Measurements from ENCODE around the gene AKAP13. TPM values are rescaled to one million over a fixed set of nuclear protein-coding genes. Genes with fewer than 3 reads are reported as not detected.

AKAP13 gene
- total RNA-seq, 1 donor from 2014 or later = 73.8 TPM

DNA sequence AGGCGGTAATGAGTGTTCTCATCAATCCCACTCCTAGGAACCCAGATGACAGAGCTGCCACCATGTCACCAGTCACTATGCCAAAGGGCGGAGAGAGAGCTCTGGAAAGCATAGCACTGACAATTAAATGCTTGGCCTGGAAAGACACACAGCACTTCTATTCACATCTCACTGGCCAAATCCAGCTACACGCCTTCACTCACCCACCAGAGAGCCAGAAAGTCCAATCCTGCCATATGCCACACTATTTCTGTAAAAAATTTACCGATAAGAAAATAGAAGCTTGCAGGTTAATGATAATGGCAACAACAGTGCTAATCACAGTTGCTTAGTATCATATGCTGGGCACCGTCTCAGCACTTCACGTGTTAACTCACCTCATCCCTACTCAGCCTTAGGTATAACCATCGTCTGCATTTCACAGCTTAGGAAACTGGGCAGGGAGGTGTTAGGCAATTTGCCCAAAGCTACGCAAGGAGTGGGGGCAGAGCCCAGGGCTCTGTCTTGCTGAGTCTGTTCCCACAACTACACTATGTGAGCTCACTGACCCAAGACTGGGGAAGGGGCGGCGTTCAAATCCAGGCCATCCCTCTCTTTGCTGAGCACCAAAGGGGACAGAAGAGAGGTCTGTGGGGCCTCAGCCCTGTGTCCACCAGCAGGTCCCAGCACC is 397.8 kb downstream of the AKAP13 start:
- Histone ChIP-seq H3K36me3 (no peaks in the 10 kb centered on the region), H3K4me3 (no peak overlapping the region), H3K4me1 (peaks cover 25% of the 10 kb centered on the region), H3K27ac (no peak overlapping the region), H3K79me2 (ENCODE audit: low read depth) (peaks cover 99% of the 10 kb centered on the region), H4K20me1 (ENCODE audit: low read depth) (peaks cover 76% of the 10 kb centered on the region), H3F3A (ENCODE audit: low read depth) (no peaks in the 10 kb centered on the region), H3K9ac (no peak overlapping the region), H3K4me2 (no peak overlapping the region), H3K9me3 (ENCODE audit: low read depth) (no peaks in the 10 kb centered on the region), H3K27me3 (no peaks in the 10 kb centered on the region), H2AFZ (replicated peaks) (no peak overlapping the region)
- no peak for DNase-seq (ENCODE audit: low spot score)
- peaks cover 34% of the 10 kb centered on the region for H3K36me3 Mint-ChIP-seq
- H3K27me3 Mint-ChIP-seq (ENCODE audit: insufficient read depth, low read depth) = peaks cover 8% of the 10 kb centered on the region
- no peak overlapping the region for H3K27ac Mint-ChIP-seq
- peaks cover 55% of the 10 kb centered on the region for H3K4me1 Mint-ChIP-seq
- H3K4me3 Mint-ChIP-seq = no peak overlapping the region
- peaks cover 11% of the 10 kb centered on the region for H3K9me3 Mint-ChIP-seq
- TF ChIP-seq EZH2phosphoT487 (IDR thresholded peaks at IDR 0.05) (no peak), EZH2 (IDR thresholded peaks at IDR 0.05) (no peak)
- TF ChIP-seq, protein P1, sequence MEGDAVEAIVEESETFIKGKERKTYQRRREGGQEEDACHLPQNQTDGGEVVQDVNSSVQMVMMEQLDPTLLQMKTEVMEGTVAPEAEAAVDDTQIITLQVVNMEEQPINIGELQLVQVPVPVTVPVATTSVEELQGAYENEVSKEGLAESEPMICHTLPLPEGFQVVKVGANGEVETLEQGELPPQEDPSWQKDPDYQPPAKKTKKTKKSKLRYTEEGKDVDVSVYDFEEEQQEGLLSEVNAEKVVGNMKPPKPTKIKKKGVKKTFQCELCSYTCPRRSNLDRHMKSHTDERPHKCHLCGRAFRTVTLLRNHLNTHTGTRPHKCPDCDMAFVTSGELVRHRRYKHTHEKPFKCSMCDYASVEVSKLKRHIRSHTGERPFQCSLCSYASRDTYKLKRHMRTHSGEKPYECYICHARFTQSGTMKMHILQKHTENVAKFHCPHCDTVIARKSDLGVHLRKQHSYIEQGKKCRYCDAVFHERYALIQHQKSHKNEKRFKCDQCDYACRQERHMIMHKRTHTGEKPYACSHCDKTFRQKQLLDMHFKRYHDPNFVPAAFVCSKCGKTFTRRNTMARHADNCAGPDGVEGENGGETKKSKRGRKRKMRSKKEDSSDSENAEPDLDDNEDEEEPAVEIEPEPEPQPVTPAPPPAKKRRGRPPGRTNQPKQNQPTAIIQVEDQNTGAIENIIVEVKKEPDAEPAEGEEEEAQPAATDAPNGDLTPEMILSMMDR (IDR thresholded peaks at IDR 0.05) = no peak

DNA sequence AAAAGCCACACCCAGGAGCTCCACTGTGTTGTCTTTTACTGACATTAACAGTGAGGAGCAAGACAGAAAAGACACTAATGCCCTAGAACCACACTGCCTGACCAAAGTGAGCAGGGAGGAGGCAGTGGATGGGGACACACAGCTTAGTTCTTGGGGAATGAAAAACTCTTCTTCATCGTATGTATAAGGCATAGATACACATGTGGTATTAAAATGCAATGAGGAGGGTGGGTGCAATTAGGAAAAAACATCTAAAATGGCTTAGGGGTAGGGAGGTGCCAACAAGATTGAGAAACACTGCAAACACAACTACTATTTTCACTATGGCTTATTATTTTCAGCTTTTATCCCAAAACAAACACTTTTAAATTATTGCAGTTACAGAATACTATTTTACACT is 398.8 kb downstream of the AKAP13 start:
- H3K4me3 Mint-ChIP-seq = no peak overlapping the region
- no peak overlapping the region for H3K4me3 ChIP-seq
- H3K9ac ChIP-seq = no peak overlapping the region
- peaks cover 99% of the 10 kb centered on the region for H3K79me2 ChIP-seq (ENCODE audit: low read depth)
- no peak overlapping the region for H3K27ac ChIP-seq
- H3K27me3 Mint-ChIP-seq (ENCODE audit: insufficient read depth, low read depth) = peaks cover 8% of the 10 kb centered on the region
- H2AFZ ChIP-seq (replicated peaks) = no peak overlapping the region
- peaks cover 36% of the 10 kb centered on the region for H3K36me3 Mint-ChIP-seq
- H3K4me1 Mint-ChIP-seq = peaks cover 56% of the 10 kb centered on the region
- H3K27me3 ChIP-seq = no peaks in the 10 kb centered on the region
- H3K4me2 ChIP-seq = no peak overlapping the region
- no peaks in the 10 kb centered on the region for H3K9me3 ChIP-seq (ENCODE audit: low read depth)
- peaks cover 11% of the 10 kb centered on the region for H3K9me3 Mint-ChIP-seq
- H3K36me3 ChIP-seq = no peaks in the 10 kb centered on the region
- H3K27ac Mint-ChIP-seq = no peak overlapping the region
- peaks cover 25% of the 10 kb centered on the region for H3K4me1 ChIP-seq
- TF ChIP-seq, protein P1 (IDR thresholded peaks at IDR 0.05) = no peak
- TF ChIP-seq EZH2 (IDR thresholded peaks at IDR 0.05) (no peak), EZH2phosphoT487 (IDR thresholded peaks at IDR 0.05) (no peak)
- no peak for DNase-seq (ENCODE audit: low spot score)
- H4K20me1 ChIP-seq (ENCODE audit: low read depth) = peaks cover 74% of the 10 kb centered on the region
- H3F3A ChIP-seq (ENCODE audit: low read depth) = no peaks in the 10 kb centered on the region

DNA sequence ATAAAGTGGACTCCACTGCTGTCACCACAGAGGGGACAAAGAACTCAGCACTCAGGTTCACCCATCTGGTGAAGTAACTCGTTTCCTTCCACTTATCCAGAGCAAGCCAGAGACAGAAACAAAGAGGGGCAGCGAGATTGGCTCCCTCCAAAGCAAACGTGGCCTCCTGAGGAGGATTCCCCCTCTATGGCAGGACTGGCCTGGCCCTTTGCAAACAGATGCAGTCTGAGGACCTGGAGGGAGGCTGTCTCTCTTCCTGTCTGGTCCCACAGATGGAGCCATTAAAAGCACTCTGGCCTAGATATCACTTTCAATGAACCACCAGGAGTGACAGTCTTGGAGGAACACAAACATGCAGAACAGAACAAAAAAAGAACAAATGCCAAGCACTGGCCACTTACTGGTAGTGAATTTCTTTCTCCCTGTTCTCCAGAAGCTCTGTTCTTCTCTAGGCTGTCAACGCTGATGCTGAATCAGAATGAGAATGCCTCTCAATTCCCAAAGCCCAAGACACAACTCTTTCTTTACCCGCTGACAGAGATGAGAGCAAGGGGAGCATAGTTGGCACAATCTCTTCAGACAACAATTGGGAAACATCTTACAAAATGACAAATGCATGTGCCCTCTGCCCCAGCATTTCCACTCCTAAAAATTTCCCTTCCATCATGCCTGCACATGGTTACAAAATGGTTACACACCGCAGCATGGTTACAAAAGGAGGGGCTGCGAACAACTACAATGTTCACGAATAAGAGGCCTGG is 400.0 kb downstream of the AKAP13 start:
- Histone ChIP-seq H3F3A (ENCODE audit: low read depth) (no peaks in the 10 kb centered on the region), H3K36me3 (no peaks in the 10 kb centered on the region), H3K27me3 (no peaks in the 10 kb centered on the region), H2AFZ (replicated peaks) (no peak overlapping the region), H3K9me3 (ENCODE audit: low read depth) (no peaks in the 10 kb centered on the region), H3K4me3 (no peak overlapping the region), H4K20me1 (ENCODE audit: low read depth) (peaks cover 81% of the 10 kb centered on the region), H3K79me2 (ENCODE audit: low read depth) (peaks cover 99% of the 10 kb centered on the region), H3K4me1 (peaks cover 28% of the 10 kb centered on the region), H3K4me2 (no peak overlapping the region), H3K27ac (no peak overlapping the region), H3K9ac (no peak overlapping the region)
- no peak overlapping the region for H3K4me3 Mint-ChIP-seq
- TF ChIP-seq, protein P1 (IDR thresholded peaks at IDR 0.05) = no peak
- TF ChIP-seq EZH2phosphoT487 (IDR thresholded peaks at IDR 0.05) = no peak
- TF ChIP-seq EZH2 (IDR thresholded peaks at IDR 0.05) = no peak
- H3K9me3 Mint-ChIP-seq = peaks cover 9% of the 10 kb centered on the region
- no peak overlapping the region for H3K27ac Mint-ChIP-seq
- no peak for DNase-seq (ENCODE audit: low spot score)
- H3K27me3 Mint-ChIP-seq (ENCODE audit: insufficient read depth, low read depth) = peaks cover 8% of the 10 kb centered on the region
- peaks cover 54% of the 10 kb centered on the region for H3K4me1 Mint-ChIP-seq
- H3K36me3 Mint-ChIP-seq = peaks cover 36% of the 10 kb centered on the region

Measured in neural progenitor cell (in vitro differentiated cells).